ENCODE results near the gene SCUBE3.

DNA sequence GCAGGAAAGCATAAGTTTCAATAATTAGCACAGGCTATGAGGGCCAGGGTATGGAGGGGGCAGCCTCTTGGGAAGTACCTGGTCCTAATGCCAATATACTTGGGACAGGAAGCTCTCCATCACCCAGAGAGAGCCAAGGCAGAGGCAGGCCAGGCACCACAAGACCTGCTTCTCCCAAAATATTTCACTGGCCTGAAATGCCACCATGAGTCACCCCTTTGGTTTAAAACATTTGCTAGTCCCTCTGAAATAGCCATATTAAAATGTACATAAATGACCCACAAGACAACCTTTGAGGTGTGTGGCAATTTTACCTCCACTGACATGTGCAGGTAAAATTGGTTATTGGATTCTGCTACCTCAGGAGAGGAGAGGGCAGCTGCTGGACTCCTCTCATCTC lies 23.4 kb upstream of the SCUBE3 start:
- no peak for TF ChIP-seq POLR2A (IDR thresholded peaks at IDR 0.05; ENCODE audit: low read length)
- no peak for TF ChIP-seq GATA1 (IDR thresholded peaks at IDR 0.05; ENCODE audit: low read depth, low read length)
